NCI-H69 (cell line): ENCODE measurements around the gene MFAP4.

ENCODE experiments used
- DNase-seq: peaks from one replicate; lab custom pipeline; 2025; lab: John Stamatoyannopoulos, UW

The MFAP4 gene

GRCh38 chr17:19348081-19348650, 38.8 kb downstream of the MFAP4 start:
- no peak for DNase-seq

DNA sequence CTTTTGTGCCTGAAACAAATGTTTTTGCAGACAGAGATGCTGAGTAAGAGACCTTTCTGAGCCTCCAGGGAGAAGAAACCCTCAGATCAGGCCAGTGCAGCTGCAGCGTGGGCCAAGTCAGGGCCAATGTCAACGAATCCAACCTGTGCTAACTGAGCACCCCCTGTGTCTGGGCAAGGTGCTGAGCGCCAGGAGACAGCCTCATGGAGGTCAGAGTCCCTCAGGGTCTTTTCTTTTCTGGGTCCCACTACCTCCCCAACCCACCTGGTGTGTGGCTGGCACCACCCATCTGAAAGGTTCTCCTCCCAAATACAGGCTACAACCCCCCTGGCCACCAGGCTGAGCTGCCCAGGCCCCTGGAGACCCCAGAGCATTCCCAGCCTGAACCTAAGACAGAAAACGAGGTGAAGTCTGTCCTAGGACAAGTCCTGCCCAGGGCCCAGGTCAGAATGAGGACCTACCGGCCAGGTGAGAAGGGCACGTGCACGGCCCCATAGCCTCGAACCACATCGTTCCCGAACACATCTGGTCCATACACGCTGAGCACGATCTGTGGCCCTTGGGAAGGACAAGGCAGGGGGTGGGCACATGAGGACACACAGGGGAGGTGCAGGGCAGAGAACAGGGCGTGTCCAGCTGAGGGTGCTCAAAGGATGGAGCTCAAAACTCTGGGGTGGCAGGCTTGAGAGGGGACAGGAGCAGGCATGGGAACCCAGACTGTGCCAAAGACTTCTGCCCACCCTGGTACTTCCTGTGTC, 39.5 kb downstream of the MFAP4 start:
- no peak for DNase-seq

DNA sequence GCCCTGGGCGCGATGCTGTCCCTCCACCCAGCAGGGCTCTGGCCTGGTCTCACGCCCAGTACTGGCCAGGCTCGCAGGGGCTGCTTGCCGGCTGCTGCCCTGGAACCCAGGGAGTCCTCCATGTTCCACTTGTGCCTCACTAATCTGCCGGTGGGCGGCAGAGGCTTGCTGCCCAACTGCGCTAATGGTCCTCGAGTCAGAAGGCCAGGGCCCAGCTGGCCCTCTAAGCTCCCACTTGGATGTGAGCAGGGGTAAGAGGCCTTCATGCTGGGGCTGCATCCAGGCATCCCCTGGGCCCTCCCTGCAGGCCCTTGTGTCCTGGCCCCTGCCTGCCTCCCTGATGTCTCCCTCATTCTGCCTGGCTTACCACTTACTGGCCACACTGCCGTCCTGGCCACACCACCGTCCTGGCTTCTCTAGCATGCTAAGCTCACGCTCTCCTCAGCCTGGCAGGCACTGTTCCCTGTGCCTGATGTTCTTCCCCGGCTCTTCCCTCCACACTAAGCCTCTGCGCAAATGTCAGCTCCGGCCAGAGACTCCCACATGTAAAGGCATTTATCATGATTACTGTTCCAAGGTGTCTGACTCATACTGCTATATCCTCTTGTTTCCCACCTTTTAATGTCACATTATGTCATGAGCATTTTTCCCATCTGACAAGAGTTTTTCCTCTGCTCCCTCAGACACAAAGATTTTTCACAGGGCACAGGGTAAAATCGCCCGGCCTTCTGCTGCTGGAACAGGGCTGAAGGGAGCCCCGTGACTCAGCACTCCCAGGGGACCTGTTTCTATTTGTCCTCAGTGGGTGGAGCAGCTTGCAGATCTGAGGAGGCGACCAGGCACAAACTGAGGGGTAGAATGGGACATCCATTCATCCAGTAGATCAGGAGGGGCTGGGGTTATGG, 40.4 kb downstream of the MFAP4 start:
- DNase-seq: peak; percentile 70

- DNase-seq: no peak
Observed at GRCh38 chr17:19345486-19346350, 41.3 kb downstream of the MFAP4 start.

DNA sequence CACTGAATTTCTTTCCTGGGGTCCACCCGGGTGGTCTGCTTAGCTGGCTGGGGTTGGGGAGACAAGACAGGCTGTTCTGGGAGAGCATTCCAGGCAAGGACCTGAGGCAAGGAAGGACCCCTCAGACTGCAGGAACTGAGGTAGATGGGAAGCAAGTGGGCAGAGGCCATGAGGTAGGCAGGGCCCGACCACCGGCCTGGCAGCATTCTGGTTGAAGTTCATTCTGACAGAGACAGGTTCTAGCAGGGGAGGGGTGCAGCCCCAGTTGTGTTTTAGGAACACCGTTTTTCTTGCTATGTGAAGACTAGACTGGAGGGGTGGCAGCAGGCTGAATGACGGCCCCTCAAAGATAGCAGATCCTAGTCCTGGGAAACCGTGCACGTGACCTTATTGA, 41.9 kb downstream of the MFAP4 start:
- DNase-seq: no peak

GRCh38 chr17:19344311-19345066, 42.5 kb downstream of the MFAP4 start:
- DNase-seq: no peak

DNA sequence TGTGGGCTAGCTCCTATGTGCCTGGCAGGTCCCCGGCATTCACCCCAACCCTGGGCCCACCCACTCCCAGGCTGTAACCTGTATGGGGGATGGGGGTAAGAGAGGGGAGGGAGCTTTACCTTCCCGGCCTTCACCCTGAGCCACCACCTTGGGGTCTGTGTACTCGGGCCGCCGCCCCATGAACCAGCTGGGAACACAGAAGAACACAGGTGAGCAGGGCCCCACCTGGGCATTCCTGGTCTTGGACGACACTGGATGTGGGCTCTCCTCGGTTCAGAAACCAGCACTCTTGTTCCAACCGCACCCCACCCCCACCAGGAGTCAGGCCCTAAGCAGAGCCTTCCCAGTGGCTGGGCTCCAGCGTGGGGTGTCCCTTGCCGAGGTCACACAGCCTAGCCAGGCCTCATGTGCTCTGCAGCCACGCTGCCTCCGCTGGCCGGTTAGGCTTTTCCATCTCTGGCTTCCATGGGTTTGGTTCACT, 43.3 kb downstream of the MFAP4 start:
- no peak for DNase-seq

DNA sequence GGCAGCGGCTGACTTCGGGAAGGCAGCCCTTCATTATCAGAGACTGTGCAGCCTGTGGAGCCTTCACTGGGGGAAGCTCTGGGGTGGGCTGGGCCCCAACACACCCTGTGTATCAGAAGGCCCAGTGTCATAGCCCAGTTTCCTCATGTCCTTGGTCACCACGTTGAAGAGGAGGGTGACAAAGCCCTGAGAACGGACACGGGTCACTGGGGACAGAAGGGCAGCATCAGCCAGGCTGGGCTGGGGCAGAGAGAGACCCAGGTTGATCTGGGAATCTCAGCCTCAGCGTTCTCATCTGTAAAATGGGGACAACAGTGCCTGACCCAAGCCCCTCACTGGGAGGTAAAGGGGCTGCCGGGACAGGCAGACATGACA, 43.7 kb downstream of the MFAP4 start:
- DNase-seq: no peak

DNA sequence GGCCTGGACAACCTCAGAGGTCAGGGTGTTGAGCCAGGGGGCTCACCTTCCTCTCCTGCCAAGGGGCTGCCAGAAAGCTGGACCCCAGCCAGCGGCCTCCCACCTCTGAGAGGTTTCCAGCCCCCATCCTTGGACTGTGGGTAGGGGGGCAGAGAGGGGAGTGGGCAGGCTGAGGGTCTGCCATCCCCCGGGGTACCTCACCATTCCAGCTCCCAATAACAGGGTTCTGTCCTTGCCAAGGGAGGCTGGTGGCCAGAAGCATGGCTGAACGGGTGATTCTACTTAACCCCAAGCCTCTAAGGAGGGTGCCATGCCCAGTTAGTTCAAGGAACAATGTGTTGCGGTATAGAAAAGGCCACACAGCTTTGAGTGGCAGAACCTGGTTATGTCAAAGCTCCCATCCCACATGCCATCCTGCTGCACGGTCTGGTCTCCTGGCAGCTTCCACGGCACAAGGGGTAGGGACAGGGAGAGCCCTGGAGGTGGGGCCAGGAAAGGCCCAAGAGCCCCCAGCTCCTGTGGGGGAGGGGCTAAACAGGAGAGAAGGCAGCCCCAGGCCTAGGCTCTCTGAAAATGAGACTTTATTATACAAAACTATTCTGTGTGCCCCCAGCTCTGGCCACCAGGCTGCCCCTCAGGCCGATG, 44.3 kb downstream of the MFAP4 start:
- DNase-seq: no peak

DNA sequence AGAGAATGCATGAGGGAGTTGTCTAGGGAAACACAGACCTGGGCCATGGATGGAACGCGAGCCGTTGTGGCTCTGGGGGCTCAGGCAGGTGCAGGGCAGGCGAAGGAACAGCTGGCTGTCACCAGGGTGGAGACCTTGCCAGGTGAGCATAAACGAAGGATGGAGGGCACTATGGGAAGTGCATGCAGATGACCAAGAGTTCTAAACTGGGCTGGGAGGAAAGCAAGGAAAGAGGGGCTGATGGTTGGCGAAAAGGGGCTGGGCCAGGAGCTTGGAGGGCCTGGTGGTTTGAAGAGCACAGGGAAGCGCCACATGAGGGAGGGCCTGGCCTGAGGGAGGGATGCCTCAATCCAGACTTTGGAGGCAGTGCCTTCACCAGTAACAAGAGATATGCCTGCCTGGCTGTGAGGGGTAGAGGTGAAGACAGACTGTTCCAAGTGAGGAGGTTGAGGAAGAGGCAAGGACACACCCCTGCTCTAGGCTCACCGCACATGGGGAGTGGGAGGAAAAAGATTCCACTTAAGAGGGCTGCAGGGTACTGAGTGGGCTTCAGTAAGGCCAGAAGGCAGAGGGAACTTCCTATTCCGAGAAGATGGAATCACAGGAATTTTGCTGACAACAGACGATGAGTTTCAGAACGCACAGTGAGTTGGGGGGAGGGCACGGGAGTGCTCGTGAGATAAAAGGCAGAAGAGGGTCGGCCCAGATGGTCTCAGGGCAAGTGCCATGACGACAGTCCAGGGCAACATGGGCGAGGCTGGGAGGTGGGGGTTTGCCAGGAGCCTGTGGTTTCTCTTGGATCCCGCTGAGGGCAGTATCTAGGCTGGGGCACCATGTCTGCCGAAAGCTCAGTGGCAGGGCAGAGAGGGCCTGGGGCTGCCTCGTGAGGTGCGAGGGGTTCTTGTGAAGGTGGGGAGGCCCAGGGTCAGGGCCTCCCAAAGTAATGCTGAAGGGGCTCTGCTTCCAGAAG, 45.1 kb downstream of the MFAP4 start:
- peak; percentile 4 for DNase-seq

GRCh38 chr17:19341211-19341631, 45.8 kb downstream of the MFAP4 start:
- DNase-seq: no peak

DNA sequence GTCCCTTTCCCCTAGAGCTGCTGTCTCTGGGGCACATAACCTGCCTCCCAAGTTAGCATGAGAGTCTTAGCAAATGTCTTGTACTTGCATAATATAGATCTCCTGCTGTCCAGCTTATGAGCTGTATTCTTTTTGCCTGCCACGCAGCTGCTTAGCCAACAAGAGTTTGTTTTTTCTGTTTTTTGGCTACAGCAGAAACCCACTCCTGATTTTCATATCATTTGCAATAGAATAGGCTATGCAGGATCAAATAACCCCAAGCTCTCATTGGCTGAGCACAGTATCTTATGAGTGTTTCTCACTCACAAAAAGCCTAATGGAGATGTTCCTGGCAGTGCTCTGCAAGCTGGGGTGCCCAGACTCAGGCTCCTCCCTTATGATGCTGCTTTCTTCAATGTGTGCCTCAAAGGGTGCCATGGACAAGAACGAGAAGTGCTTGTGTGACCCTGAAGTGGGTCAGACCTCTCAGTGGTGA, 47.6 kb downstream of the MFAP4 start:
- DNase-seq: no peak

DNA sequence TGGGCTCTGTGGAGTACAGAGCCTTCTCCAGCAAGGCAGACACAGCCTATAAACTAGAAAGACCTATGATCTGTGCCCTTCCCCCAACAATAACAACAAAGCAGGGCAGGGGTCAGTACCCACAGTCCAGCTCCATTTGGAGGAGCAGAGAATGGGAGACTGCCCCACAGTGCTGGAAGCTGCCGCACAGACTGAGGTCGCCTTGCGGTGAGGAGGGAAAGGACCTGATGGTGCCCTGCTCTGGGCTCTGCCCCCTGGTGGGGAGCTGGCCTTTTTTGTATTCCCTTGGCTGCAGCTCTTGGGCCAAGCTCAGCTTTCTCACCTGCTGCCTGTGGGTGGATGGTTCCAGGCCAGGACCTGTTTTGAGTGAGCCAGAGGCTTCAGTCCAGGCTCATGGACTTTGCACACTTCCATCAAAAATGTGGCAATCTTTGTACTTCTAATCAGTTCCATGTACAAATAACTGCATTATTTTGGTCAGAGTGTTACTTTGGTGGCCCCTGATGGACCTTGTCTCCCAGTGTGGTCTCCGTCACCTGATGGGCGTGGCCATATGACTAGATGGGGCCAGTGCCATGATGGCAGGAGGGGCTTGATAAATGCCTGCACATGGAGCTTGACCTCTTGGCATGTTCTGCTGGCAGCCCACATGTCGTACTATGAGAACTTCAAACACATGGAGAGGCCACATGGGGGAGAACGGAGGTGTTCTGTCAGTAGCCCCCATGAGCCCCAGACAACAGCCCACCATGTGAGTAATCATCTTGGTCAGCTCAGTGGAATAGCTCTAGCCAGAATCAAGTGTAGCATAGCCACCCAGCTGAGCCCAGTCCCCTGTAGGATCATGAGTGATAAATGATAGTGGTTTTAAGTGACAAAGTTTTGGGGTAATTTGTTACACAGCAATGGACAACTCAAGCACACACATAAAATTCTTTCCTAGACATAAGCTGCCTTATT, 48.7 kb downstream of the MFAP4 start:
- peak; percentile 21 for DNase-seq

GRCh38 chr17:19337712-19338023, 49.3 kb downstream of the MFAP4 start:
- no peak for DNase-seq

DNA sequence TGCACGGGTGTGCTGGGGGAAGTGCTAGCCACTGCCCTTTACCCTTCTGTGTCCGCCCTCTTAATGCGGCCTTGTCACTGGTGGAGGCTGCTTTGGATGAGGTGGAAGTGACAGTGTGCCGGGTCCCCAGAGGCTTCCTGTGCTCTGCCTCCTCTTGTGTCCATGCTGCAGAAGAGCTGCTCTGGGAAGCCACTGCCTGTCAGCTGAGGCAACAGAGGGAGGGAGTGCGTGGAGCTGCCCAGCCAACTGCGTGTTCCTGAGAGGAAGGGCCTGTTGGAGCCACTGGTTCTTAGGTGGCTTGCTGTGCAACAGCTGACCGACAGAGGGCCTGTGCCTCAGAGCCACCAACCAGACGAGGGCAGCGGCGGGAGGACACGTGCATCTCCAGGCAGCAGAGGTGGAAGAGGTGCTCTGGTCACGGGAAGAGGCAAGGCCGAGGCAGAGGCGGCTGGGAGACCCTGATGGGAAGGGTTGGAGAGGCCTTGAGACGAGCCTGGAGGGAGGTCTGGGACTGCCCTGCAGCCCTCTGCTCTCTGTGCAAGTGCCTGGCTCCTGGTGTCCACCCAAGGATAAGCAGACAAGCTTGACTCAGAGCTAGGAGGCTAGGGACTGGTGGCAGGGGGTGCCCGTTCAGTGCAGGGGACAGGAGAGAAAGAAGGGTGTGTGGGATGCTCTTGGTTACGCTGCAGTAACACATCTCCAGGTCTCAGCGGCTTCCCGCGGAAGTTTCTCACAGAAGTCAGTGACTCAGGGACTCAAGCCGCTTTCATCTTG, 49.9 kb downstream of the MFAP4 start:
- DNase-seq: no peak

- DNase-seq: no peak
Observed at GRCh38 chr17:19335951-19336631, 50.9 kb downstream of the MFAP4 start.

GRCh38 chr17:19334331-19334730, 52.7 kb downstream of the MFAP4 start:
- no peak for DNase-seq
